GM18873 (cell line): ENCODE data around the gene KRTAP9-6.
"Not testable (repeated sequence)": the region's sequence is repeated elsewhere in the genome, so short reads cannot be mapped to it uniquely, and the experiment has no call there.

Source experiments
- ATAC-seq: cut with Tn5 transposase; IDR thresholded peaks from one replicate; pipeline ENCODE4 v1.9.1; 2021; ENCODE audit warnings: mild to moderate bottlenecking, moderate library complexity, moderate number of reproducible peaks; ENCODE audit not compliant: unreplicated experiment, low FRiP score

The KRTAP9-6 gene

GRCh38 chr17:41267711-41268110, 2.5 kb downstream of the KRTAP9-6 start:
- no peak for ATAC-seq

GRCh38 chr17:41271323-41271722, 6.1 kb downstream of the KRTAP9-6 start:
- not testable (repeated sequence) for ATAC-seq

- no peak for ATAC-seq
These were observed 6.7 kb downstream of the KRTAP9-6 start for GRCh38 chr17:41271858-41272257.

- not testable (repeated sequence) for ATAC-seq
These were observed 10.5 kb downstream of the KRTAP9-6 start, which contains the start of gene KRTAP9-7 for GRCh38 chr17:41275648-41276190. Gene KRTAP9-7 (plus strand): TSS chr17:41275698. CDS start chr17:41275698, 0 bp downstream.

GRCh38 chr17:41278176-41278955, 13.2 kb downstream of the KRTAP9-6 start:
- no peak for ATAC-seq

- no peak for ATAC-seq
These were observed 18.9 kb downstream of the KRTAP9-6 start for GRCh38 chr17:41284043-41284442.

- no peak for ATAC-seq
These were observed 19.4 kb downstream of the KRTAP9-6 start for GRCh38 chr17:41284546-41284945.

- ATAC-seq = no peak
These were observed 21.9 kb downstream of the KRTAP9-6 start for GRCh38 chr17:41287050-41287449.

- ATAC-seq = no peak
These were observed 28.8 kb downstream of the KRTAP9-6 start for GRCh38 chr17:41294016-41294415.

- no peak for ATAC-seq
These were observed 31.7 kb downstream of the KRTAP9-6 start for GRCh38 chr17:41296846-41297245.

GRCh38 chr17:41298458-41299135, 33.4 kb downstream of the KRTAP9-6 start:
- ATAC-seq = no peak

- ATAC-seq = no peak
These were observed 36.1 kb downstream of the KRTAP9-6 start for GRCh38 chr17:41301204-41301790.

GRCh38 chr17:41301916-41302901, 37.0 kb downstream of the KRTAP9-6 start, which contains the start of gene KRTAP29-1:
Gene KRTAP29-1 (minus strand): TSS chr17:41302851. CDS start chr17:41302851, 0 bp downstream.
- ATAC-seq = no peak

- no peak for ATAC-seq
These were observed 37.8 kb downstream of the KRTAP9-6 start for GRCh38 chr17:41302981-41303380.

GRCh38 chr17:41304091-41304490, 38.9 kb downstream of the KRTAP9-6 start:
- ATAC-seq = no peak

- ATAC-seq = no peak
These were observed 42.5 kb downstream of the KRTAP9-6 start for GRCh38 chr17:41307647-41308046.

GRCh38 chr17:41308251-41308917, 43.2 kb downstream of the KRTAP9-6 start:
- ATAC-seq = peak; percentile 47

GRCh38 chr17:41308918-41309359, 43.8 kb downstream of the KRTAP9-6 start, which contains the start of gene KRTAP16-1:
Gene KRTAP16-1 (minus strand): TSS chr17:41309309. CDS start chr17:41309253, 56 bp downstream.
- no peak for ATAC-seq

- ATAC-seq = no peak
These were observed 45.9 kb downstream of the KRTAP9-6 start for GRCh38 chr17:41311111-41311510.
